Parathyroid adenoma (tissue), 2 donors: ENCODE results near the gene A2M.

Experiments used
- H2AFZ ChIP-seq: fragments of 300-600 bp; sonication (generic); one replicate; pipeline ENCODE4 v1.7.0; 2017; ENCODE audit warnings: antibody characterized with exemption, mild to moderate bottlenecking
- H3K27ac ChIP-seq: fragments of 300-600 bp; sonication (generic); one replicate; pipeline ENCODE4 v1.7.0; 2017
- H3K27me3 ChIP-seq: fragments of 300-600 bp; sonication (generic); one replicate; pipeline ENCODE4 v1.7.0; 2017; ENCODE audit warnings: low read length; ENCODE audit not compliant: control insufficient read depth, insufficient read depth
- H3K36me3 ChIP-seq: fragments of 300-600 bp; sonication (generic); one replicate; pipeline ENCODE4 v1.7.0; 2017; ENCODE audit warnings: low read length; ENCODE audit not compliant: control insufficient read depth, insufficient read depth
- H3K4me1 ChIP-seq: fragments of 300-600 bp; sonication (generic); one replicate; pipeline ENCODE4 v1.7.0; 2017; ENCODE audit warnings: control low read depth
- H3K4me2 ChIP-seq: fragments of 300-600 bp; sonication (generic); one replicate; pipeline ENCODE4 v1.7.0; 2017; ENCODE audit warnings: low read length
- H3K4me3 ChIP-seq: fragments of 300-600 bp; sonication (generic); one replicate; pipeline ENCODE4 v1.7.0; 2017; ENCODE audit warnings: low read depth, low read length
- H3K79me2 ChIP-seq: fragments of 300-600 bp; sonication (generic); one replicate; pipeline ENCODE4 v1.7.0; 2017; ENCODE audit warnings: control low read depth
- H3K9ac ChIP-seq: fragments of 300-600 bp; sonication (generic); one replicate; pipeline ENCODE4 v1.7.0; 2017; ENCODE audit warnings: mild to moderate bottlenecking
- H3K9me3 ChIP-seq: fragments of 300-600 bp; sonication (generic); one replicate; pipeline ENCODE4 v1.7.0; 2017; ENCODE audit warnings: low read length; ENCODE audit not compliant: control insufficient read depth
- TF ChIP-seq, protein P1 (sequence below): fragments of 300-600 bp; sonication (generic); IDR thresholded peaks from one replicate; pipeline ENCODE4 v1.7.0; 2017; ENCODE audit warnings: antibody characterized with exemption, mild to moderate bottlenecking
- donor health status: primary hyperparathyroidism.

Gene A2M

DNA sequence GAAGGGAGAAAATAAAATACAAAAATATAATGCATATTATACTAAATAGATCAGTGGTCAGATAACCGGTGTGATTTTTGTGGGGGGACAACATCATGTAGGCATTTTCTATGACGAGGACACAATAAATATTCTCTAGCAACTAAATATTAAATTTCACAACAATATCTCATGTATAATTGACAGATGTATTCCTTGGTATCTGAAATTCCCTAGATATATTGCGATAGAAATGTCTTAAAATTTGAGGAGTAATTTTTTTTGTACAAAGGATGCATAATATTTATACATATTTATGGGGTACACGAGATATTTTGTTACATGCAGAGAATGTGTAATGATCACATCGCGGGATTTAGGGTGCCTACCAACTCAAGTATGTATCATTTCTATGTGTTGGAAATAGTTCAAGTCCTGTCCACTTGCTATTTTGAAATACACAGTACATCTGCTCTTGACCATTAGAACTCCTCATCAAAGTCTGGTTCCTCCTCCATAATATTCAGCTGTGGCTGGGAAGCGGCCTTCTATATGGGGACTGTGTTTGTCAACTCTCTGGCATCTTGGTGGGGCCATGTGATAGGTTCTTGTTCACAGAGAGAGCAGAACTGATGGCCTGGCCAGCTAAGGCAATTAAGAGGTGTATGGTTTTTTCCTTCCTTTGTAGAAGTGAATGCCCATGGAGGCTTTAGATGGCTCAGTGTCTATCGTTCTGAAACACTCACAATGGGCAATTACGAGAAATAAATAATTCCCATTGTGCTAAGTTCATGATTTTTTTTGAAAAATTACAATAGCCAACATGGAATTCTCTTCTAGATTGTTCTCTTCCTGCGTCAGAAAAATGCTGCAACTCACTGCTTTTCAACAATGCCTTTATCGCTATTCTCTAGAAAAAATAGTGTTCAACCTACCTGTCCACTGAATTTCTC is 8.8 kb downstream of the A2M start:
- no peaks in the 10 kb centered on the region for H3K27me3 ChIP-seq
- H3K4me3 ChIP-seq = no peak overlapping the region
- H2AFZ ChIP-seq = no peak overlapping the region
- no peaks in the 10 kb centered on the region for H3K4me1 ChIP-seq
- TF ChIP-seq, protein P1, sequence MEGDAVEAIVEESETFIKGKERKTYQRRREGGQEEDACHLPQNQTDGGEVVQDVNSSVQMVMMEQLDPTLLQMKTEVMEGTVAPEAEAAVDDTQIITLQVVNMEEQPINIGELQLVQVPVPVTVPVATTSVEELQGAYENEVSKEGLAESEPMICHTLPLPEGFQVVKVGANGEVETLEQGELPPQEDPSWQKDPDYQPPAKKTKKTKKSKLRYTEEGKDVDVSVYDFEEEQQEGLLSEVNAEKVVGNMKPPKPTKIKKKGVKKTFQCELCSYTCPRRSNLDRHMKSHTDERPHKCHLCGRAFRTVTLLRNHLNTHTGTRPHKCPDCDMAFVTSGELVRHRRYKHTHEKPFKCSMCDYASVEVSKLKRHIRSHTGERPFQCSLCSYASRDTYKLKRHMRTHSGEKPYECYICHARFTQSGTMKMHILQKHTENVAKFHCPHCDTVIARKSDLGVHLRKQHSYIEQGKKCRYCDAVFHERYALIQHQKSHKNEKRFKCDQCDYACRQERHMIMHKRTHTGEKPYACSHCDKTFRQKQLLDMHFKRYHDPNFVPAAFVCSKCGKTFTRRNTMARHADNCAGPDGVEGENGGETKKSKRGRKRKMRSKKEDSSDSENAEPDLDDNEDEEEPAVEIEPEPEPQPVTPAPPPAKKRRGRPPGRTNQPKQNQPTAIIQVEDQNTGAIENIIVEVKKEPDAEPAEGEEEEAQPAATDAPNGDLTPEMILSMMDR = no peak
- no peak overlapping the region for H3K9ac ChIP-seq
- no peaks in the 10 kb centered on the region for H3K9me3 ChIP-seq
- H3K27ac ChIP-seq = no peak overlapping the region
- no peaks in the 10 kb centered on the region for H3K36me3 ChIP-seq
- H3K4me2 ChIP-seq = no peak overlapping the region
- H3K79me2 ChIP-seq = no peaks in the 10 kb centered on the region

DNA sequence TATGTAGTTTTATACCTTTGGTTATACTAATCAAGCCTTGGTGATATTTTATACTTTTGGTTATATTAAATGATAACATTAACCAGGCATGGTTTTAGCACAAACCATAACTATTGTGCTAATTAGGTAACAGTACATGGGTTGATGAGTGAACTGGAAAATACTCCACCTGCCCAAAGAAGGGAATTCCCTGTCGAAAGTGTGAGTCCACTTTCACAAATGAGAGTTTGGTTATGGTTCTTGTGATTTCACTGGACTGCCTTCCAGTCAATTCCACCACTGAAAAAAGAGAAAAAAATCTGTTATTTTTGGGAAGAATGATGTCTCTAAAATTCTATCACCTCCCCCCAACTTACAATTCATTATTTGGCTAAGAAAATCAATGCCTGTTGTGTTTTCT is 9.7 kb downstream of the A2M start:
- Histone ChIP-seq H3K9me3 (no peaks in the 10 kb centered on the region), H2AFZ (no peak overlapping the region), H3K27me3 (no peaks in the 10 kb centered on the region), H3K9ac (no peak overlapping the region), H3K4me2 (no peak overlapping the region), H3K79me2 (no peaks in the 10 kb centered on the region), H3K36me3 (no peaks in the 10 kb centered on the region), H3K4me1 (no peaks in the 10 kb centered on the region), H3K4me3 (no peak overlapping the region), H3K27ac (no peak overlapping the region)
- TF ChIP-seq, protein P1 = no peak

DNA sequence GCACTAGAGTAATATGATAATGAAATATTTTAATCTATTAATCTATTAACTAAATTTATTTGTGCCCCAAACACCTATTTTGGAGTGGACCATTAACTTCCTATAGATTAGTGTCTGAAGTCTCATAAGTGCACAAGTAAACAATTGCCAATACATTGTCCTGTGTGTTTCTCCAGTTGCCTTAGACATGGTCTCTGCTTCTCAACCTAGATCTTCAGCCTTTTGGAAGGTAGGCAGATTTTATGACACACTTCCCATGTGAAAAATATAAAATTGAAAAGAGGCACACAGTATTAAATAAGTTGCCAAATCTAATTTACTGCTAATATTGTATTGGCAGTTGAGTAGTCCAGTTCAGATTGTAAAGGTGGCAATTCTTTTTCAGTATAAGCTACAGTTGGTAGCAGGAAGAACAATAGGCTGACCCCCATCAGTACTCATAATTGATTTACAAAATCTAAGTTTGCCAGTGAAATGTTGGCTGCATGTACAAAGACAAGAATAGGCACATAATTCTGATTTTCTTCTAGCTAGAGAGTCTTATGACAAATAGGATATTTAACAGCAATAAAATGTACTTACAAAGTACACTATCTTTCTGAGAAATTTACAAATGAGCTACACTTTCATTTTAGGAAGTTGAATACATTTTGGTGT is 10.8 kb downstream of the A2M start:
- Histone ChIP-seq H3K9me3 (no peaks in the 10 kb centered on the region), H3K27ac (no peak overlapping the region), H3K4me2 (no peak overlapping the region), H3K27me3 (no peaks in the 10 kb centered on the region), H3K36me3 (no peaks in the 10 kb centered on the region), H3K4me1 (no peaks in the 10 kb centered on the region), H2AFZ (no peak overlapping the region), H3K9ac (no peak overlapping the region), H3K79me2 (no peaks in the 10 kb centered on the region), H3K4me3 (no peak overlapping the region)
- TF ChIP-seq, protein P1 = no peak

DNA sequence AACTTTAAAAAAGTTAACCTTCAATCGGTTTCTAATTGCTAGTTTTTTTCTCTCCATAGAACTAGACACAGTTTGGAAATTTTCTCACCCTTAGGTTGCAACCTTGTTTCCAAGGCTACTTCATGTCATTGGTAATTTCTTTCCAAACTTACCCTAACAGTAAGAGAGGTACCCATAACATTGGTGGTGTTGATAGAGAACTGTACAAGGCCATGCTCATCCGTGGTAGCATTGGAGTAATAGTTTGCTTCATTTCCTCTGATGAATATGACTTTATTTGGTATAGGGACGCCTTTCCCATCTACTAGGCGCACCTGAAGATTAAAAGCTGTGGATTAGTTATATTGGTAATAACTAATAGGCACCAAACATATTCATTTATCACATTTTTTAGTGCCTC is 11.6 kb downstream of the A2M start:
- H3K79me2 ChIP-seq = no peaks in the 10 kb centered on the region
- no peaks in the 10 kb centered on the region for H3K36me3 ChIP-seq
- H3K4me2 ChIP-seq = no peak overlapping the region
- H3K27me3 ChIP-seq = no peaks in the 10 kb centered on the region
- TF ChIP-seq, protein P1 = no peak
- no peak overlapping the region for H3K27ac ChIP-seq
- H2AFZ ChIP-seq = no peak overlapping the region
- no peaks in the 10 kb centered on the region for H3K4me1 ChIP-seq
- H3K9me3 ChIP-seq = no peaks in the 10 kb centered on the region
- H3K9ac ChIP-seq = no peak overlapping the region
- no peak overlapping the region for H3K4me3 ChIP-seq
